ELR (cell line): Measurements from ENCODE around the gene CLUH.

Experiments
- DNase-seq: peaks from one replicate; pipeline ENCODE4 v3.0.0-alpha.2; 2015; ENCODE audit warnings: low read depth

The CLUH gene

DNA sequence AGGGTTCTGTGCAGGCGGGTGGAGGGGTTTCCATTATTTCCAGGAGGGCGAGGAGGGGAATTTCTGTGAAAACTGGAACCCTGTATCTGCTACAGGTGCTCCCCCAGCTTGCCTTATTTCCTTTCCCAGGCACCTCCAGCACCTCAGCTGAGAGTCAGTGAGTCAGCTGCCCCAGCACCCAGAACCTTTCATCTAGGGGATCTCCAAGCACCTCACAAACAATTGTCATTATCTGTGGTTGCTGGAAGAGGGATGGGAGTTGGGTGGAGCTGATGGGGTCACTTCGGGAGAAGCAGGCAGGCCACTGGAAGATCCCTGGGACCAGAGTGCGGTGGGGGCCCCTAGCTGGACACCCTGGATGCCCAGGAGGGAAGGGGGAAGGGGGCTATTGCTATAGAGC lies 10.0 kb upstream of the CLUH start:
- DNase-seq: no peak

DNA sequence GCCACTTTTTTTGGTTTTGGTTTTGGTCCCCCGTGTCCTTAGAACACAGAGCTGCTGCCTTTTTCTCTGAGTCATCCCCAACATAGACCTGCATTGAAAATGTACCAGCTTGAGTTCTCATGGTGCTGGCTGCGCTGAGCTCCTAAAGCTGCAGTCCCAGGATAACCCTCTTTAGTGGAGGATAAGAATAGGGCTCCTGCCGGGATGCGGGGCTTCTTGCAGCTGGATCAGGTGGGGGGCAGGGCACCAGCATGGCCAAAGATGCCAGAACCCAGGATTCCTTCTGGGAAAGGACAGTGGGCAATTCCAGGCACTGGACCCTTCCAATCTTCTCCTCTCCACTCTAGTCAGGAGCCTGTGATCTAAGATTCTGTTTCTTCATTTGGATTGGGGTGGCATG lies 8.3 kb upstream of the CLUH start:
- DNase-seq: no peak

DNA sequence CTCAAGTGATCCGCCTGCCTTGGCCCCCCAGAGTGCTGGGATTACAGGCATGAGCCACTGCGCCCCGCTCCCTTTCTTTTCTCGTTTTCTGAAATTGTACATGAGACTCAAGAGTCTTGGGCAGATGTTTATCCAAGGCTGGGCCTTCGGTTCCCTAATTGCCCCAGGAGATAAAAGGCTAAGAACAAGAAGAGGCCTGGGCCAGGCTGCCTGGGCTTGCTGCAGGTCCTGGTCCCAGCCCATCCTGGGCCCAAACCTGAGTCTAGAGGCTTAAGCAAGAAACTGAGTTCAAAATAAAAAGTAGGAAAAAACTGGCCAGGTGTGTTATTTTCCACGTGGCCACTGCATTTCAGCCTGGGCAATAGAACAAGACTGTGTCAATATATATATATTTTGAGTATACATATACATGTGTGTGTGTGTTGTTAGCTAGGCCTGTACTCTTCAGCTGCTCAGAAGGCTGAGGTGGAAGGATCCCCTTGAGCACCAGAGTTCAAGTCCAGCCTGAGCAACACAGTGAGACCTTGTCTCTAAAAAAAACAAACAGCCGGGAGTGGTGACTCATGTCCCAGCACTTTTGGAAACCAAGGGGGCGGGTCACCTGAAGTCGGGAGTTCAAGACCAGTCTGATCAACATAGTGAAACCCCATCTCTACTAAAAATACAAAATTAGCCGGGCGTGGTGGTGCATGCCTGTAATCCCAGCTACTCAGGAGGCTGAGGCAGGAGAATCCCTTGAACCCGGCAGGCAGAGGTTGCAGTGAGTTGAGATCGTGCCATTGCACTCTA lies 6.8 kb upstream of the CLUH start:
- peak; percentile 43 for DNase-seq

DNA sequence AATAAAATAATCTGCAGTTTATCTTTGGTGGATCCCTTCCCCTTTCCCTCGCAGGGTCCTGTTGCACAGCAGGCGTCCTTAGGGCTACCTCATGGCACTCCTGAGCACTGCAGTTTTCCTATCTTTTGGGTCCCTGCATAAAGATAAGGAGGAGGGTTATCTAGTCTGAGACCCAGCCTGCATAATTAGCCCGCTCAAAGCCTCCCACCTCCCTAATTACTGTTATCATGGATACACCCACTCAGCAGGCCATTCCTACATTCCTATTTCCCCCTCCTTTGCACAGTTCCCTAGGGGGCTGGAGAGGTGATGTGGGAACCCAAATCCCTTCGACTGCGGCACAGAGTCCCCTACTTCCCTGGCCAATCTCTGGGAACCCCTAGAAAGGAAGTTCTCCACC lies 5.1 kb upstream of the CLUH start:
- DNase-seq: no peak

DNA sequence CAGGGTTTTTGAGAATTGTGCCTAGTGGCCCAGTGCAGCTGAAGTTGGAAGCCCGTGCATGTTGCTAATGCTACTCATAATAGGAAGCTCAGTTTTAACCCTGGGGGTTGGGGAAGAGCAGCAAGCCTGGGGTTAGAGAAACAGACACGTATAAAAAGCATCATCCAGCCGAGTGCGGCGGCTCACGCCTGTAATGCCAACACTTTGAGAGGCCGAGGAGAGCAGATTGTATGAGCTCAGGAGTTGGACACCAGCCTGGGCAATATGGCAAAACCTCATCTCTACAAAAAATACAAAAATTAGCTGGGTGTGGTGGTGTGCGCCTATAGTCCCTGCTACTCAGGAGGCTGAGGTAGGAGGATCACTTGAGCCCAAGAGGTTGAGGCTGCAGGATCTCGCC lies 2.3 kb upstream of the CLUH start:
- no peak for DNase-seq

DNA sequence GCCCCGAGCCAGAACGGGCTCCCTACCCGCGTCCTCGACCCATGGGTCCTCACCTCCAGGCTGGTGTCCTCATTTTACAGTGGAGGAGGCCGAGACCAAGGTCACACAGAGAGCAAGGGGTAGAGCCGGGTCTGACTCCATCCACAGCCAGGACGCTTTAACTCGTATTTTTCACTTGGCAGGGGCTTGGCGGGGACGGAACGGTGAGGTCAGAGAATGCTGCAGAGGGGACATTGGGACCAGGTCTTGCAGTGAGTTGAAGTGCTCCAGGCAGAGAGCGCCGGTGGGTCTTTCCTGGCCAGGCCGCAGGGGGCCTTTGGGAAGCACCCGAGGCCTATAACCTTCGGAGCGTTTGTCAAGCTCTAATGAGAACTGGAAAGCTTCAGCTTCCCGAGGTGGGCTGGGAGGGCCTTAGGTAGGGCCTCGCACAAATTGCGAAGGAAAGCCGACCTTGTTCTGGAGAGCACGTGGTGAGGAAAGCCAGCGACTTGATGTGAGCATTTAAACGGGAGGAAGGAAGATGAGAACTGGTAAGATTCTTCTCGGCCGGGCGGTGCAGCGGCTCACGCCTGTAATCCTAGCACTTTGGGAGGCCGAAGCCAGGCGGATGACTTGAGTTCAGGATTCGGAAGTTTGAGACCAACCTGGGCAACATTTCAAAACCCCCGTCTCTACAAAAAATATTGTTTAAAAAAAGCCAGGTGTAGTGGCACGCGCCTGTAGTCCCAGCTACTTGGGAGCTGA lies 908 bp upstream of the CLUH start:
- DNase-seq: no peak

DNA sequence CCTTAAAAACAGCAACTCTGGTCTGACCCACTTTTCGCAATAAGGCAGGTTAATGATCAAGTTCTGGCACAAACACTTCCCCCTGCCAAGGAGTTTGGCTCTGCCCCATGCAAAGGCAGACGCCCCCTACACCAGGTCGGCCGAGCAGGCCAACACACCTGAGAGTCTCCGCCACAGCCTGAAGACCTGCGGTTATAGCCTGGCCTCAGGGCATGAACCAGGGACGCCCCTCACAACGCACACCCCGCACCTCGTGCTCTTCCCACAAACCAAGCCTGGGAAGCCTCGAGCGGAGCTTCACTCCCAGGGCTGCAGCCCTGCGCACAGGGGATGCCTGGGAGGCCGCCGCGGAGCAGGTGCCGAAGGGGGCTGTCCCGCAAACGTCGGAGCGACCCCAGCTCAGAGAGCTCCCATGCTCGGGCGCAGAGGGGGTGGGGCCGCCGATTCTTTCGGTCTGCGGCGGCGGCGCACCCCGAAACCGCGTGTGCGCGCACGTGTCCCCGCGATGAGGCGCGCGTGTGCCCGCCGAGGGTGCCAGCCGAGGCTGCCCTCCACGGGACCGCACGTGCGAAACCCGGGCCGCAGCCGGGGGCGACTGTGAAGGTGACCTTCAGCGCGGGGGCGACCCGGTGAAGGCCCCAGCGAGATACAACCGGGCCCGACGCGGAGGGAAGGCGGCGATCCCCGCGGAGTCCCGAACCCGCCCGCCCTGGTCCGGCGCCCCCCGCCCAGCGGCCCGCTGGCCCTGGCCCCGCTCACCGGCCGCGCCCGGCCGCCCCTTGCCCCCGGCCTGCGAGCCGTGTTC lies 559 bp downstream of the CLUH start:
- peak; percentile 48 for DNase-seq

DNA sequence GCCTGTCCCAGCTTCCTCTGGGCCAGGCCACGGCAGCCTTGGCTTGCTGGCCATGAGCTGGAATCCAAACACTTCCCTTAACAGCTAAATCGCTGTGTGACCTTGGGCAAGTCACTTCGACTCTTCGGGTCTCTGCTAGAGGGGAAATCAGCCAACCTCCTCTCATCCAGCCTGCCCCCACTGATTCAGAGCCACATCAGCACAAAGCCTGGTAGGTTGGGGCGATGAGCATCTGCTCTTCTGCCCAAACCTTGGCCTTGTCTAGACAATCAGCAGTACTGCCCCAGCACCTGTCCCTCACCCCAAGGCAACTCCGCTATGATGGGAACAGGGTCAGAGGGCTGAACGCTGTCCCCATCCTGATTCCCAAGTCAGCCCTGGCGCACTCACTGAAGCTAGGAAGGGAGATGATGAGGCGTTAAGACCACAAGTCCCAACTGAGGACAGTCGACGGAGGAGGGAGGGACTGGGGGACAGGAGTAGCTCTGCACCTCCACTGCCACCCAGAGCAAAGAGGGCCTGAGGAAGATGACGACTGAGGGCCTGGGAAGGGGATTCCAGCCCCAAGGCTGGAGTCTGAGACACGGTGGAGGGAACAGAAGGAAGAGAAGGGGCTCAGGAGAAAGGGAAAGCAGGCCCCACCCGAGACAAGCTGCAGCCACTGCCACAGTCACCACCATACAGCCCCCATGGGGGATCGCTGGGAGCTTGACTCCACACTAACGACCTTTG lies 1.3 kb downstream of the CLUH start:
- peak; percentile 39 for DNase-seq

DNA sequence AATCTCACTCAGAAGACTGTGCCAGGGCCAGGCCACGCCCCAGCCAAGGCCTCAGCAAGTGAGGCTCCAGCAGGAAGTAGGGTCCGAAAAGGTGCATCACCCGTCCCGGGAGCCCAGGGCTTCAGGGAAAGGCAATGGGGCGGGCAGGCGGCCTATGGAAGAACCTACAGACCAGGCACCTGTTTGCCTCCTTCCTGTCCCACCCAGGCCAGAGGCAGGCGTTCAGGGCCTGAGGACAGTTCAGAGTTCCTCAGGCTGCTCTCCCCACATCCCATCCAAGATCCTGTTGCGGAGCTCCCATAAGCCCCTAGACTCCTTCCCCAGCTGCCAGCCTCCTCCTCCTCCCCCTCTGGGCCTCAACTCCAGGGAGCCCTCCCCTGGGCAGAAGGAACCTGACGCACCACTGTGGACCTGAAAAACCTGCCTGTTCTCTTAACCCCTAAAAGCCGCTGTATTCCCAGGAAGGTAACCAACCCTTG lies 2.3 kb downstream of the CLUH start:
- DNase-seq: no peak

DNA sequence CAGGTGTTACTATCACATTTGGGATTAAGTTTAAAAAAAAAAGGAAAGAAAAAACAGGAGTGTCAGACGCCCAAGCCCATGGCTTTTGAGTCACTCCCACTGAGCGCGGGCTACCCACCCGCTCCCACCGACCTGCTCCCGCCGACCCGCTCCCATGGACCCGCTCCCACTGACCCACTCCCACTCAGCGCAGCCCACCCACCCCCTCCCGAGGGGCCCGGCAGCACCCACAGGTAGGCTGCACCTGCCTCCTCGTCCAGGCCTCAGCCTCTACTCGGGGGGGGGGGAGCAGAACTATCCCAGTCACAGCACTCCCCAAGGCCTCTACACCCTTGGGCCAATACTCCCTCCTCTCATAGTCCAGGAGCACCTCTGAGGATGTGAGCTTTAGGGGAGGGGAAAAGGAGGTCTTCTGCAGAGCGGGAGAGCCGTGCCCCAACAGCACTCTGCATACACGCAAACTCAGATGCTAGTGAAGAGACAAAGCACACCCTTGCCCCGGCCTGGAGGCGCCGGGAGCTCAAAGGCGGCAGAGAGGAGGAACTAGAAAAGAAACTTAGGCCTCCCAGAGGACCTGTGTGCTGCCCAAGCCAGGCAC lies 2.9 kb downstream of the CLUH start:
- no peak for DNase-seq

DNA sequence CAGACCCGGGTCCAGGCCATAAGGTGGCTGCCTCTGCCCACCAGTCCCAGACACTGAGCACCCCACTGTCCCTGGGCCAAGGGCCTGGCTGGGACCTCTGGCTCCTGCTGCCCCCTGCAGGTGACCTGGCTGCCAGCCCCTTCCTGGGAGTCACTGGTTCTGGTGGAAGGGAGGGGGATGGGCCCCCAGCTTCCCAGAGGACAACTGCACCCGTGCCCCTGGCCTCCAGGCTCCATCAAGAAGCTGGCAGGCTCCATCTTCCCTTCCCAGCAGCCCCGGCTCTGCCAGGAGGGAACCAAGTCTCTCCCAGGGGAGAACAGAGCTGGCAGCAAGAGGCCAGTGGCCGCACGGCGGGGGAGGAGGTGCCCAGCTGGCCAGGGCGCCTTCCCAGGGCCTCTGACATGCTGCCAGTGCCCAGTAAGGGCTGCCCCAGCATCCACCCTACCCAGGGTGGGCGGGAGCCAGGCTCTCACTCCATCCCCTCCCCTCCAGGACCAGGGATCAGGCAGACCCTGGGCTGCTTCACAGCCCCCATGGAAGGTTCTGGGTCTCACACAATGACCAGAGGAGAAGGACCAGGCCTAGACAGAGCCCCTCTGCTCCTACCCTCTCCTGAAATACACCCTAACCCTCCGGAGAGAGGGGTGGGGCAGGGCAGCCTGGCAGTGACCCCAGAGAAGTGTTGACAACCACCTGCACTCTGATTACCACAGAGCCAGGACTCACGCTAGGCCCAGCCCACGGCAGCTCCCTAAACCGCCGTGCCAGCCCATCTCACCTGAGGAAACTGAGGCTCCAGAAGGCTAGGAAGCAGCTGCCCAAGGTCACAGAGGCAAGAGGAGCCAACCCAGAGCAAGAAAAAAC lies 3.6 kb downstream of the CLUH start:
- peak; percentile 47 for DNase-seq

DNA sequence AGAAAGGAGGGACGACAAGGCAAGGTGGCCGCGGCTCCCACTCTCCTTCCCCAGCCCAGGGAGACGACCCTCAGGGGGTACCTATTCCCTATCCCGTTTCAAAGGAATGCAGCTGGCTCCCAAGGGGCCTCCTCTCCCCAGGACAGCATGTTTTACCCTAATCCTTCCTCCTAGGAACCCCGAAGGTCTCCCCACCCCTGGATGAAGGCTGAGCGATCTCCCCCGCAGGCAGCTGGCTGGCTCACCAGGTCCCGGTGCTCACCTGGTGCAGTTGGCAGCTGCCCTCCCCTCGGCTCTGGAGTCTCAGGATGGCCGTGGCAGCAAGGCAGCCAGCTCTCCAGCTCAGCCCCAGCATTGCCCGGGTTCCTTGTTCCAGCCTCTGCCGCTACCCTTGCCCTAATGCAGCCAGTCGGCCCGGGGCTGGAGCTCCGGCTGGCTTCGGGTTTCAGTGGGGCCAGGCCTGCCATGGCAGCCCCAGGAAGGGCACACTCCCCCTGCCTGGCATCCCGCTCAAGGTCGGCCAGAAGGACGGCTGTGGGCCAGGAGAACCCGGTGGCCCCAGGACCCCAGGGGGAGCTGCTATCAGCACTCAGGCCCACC lies 4.6 kb downstream of the CLUH start:
- DNase-seq: no peak

DNA sequence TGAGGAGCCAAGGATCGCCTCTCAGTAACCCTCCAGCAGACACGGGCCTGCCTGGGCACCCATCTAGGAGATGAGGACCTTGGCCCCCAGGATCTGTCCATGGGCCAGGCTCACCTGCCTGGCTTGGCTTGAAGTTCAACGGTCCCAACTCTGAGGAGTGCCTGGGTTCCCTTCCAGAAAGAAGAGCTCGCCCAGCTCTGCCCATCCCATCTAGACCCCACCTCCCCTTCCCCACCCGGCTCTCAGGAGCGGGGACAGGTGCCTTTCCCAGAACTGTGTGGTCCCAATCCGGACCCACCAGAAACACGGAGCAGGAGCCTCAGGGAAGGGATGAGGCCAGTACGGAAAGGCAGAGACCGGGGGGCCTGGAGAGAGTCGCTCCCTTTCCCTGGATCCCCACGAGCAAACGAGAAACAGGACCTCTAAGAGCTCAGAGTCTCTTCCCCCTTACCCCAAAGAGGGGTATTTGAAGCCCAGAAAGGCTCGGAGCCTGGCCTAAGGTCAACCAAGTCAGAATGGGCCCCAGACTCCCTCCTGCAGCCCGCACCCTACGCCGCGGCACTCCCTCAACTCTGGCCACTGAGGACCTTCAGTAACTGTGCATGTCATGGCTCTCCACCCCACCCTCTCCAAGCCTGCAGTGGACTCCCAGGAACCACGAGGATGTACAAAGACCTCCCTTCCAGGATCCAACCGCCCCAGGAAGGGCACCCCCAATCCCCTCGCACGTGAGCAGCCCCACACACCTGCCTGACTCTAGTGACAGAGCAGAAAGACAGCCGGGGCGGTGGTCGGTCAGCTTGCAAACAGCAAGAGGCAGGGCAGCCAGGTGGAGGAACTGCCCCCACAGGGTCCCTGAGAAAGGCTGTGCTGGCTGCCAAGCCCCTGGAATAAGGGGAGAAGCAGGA lies 5.4 kb downstream of the CLUH start:
- no peak for DNase-seq

DNA sequence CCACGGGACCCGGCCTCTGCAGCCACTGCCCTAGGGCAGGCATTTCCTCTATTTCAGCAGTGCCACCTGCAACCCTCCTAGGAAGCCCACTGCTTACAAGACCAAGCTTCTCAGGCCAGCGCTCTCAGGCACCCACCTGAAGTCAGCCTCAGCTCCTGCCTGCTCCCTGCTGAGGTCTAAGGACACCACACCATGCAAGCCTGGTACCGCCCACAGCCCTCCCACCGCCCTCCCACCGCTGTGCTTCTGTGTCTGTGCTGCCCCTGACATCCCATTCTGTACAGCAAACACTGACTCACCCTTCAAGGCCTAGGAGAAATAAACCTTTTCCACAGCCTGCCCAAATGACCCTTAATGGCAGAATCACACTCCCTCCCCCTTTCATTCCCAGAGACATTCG lies 6.3 kb downstream of the CLUH start:
- peak; percentile 74 for DNase-seq

DNA sequence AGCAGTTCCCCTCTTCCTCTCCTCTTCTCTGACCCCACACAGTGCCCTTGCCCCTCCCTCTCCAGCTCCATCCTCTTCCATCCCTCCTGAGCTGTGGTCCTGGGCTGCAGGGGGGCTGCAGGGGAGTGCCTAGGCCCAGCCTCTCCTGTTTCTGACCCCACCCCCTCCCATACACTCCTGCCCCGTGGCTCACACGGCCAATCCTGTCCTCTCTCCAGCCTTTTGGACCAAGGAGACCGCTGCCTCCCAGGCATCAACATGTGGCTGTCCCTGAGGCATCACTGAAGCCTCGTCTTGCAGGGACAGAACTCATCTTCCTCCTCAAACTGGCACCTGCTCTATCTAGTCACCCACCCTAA lies 6.7 kb downstream of the CLUH start:
- DNase-seq: no peak

DNA sequence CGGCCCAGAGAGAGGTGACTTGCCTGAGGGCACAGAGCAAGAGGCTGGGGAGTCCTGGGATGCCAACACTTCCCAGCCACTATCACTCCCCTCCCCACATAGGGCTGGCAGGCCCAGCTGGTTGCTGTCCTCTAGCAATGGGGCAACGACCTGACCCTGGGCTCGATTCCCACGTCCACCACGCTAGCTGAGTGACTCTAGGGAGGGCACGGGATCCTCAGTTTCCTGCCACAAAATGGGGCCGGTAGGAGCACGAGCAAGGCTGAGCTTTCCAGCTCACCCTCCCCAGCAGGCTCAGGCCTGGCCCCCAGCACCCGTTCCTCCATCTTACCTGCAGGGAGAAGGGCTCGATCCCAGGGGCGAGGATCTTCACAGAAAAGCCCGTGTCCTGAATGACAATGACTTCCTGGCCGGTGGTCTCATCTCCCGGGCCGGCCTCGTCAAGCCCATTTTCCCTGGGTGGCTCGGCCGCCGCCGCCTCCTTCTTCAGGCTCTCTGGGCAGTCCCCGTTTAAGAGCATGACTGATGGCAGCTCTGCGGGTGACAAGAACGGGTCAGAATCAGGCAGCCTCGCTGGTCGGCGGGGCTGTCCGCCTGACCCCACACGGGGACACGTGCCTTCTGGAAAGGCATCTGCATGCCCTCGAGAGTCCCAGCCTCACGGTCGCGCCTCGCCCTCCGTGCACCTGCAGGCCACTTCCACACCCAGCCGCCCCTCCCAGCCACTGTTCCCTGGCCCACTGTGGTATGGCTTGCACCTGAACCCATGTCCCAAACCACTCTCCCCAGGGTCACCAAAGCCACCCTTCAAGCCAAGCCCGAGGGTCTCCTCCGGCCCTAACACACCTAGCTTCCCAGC lies 7.3 kb downstream of the CLUH start:
- no peak for DNase-seq

DNA sequence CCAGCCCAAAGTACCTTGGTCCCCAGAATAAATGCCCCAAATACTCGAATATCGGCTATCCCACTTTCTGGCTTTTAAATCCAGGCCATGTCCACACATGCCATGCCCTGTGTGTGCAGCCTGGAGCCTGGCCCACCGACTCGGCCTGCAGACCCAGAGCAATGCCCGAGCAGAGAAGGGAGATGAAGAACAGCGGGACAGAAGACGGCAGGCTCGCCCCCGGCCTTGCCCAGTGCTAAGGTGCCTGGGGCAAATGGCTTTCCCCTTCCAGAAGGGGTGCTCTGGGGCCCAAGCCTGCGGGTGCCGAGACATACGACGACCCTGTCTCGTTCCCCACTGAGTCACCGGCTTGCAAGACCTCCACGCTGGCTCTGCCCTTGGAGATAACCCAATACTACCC lies 8.0 kb downstream of the CLUH start:
- DNase-seq: no peak

DNA sequence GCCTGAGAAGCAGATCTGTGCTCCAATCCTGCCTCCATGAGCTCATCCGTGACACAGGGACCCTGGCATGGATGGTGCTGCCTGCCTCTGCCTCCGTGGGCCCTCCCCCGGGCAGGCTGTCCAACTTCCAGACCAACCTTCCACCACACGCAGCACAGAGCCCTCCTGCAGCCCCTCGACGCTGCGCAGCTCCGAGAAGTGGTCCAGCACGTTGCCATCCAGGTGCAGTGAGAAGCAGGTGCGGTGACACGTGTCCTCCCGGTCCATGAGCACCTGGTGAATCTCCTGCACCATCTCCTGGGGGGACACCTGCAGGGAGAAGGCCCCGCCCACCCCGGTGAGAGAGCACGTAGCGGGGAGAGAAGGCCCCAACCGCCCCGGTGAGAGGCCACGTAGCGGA lies 8.4 kb downstream of the CLUH start:
- DNase-seq: no peak
